Colonic mucosa (tissue), 4 donors: ENCODE data around the gene FHAD1. TPM values are rescaled to one million over a fixed set of nuclear protein-coding genes. Genes with fewer than 3 reads are reported as not detected.

Experiments
- DNase-seq: peaks from one replicate; pipeline ENCODE4 v3.0.0-alpha.2; 2020
- H3K27ac ChIP-seq: fragments of 200-600 bp; one replicate; pipeline ENCODE4 v1.8.0; 2021
- H3K27me3 ChIP-seq: fragments of 200-600 bp; one replicate; pipeline ENCODE4 v1.8.0; 2021
- H3K36me3 ChIP-seq: fragments of 200-600 bp; one replicate; pipeline ENCODE4 v1.8.0; 2021
- H3K4me1 ChIP-seq: fragments of 200-600 bp; one replicate; pipeline ENCODE4 v1.8.0; 2021; ENCODE audit warnings: mild to moderate bottlenecking
- H3K4me3 ChIP-seq: fragments of 200-600 bp; one replicate; pipeline ENCODE4 v1.8.0; 2021
- H3K9ac ChIP-seq, 2 donors: one replicate each; pipeline ENCODE4 v1.7.0; 2013; ENCODE audit warnings: control low read depth in 2 of 2, low read depth in 2 of 2, low read length in 2 of 2
- H3K9me3 ChIP-seq: fragments of 200-600 bp; one replicate; pipeline ENCODE4 v1.8.0; 2021
- CTCF ChIP-seq: fragments of 200-600 bp; IDR thresholded peaks from one replicate; pipeline ENCODE4 v1.8.0; 2022; ENCODE audit warnings: antibody characterized with exemption, mild to moderate bottlenecking
- intact Hi-C: fragments of 100-400 bp; cut with DNase I; formaldehyde crosslinking; loops from one replicate; pipeline ENCODE4 v1.14.1; 2022
- total RNA-seq, 2 donors: library from RNA; stranded (reverse); fragmentation: NEBNext Ultra II Directional in 1 of 2; extraction: Animal tissue kit (Norgen Biotek cat#: 25700) in 1 of 2; gene quantifications; one replicate each; pipeline ENCODE4 v1.2.1, GENCODE V29; 2021
- donor health status: healthy.
- donor health status: DM: no; HTN: no; CAD: no.
- donor health status: DM: no; HTN: no; CAD: no.

Gene FHAD1
- total RNA-seq, 2 donors from 2014 or later: 1.5 to 1.8 TPM

GRCh38 chr1:15214527-15214926 lies 32.5 kb upstream of the FHAD1 start:
- no peak overlapping the region for H3K4me3 ChIP-seq
- H3K36me3 ChIP-seq: no peaks in the 10 kb centered on the region
- no peak for DNase-seq
- intact Hi-C loops: no loop called here
- H3K9me3 ChIP-seq: no peaks in the 10 kb centered on the region
- no peaks in the 10 kb centered on the region for H3K27me3 ChIP-seq
- peak overlapping the region; percentile 32 for H3K27ac ChIP-seq
- TF ChIP-seq CTCF: no peak
- H3K9ac ChIP-seq: no peak overlapping the region
- peaks cover 4% of the 10 kb centered on the region for H3K4me1 ChIP-seq

- Histone ChIP-seq H3K36me3 (no peaks in the 10 kb centered on the region), H3K9ac (no peak overlapping the region), H3K27ac (peak overlapping the region; percentile 32), H3K4me1 (peaks cover 4% of the 10 kb centered on the region), H3K27me3 (no peaks in the 10 kb centered on the region), H3K9me3 (no peaks in the 10 kb centered on the region), H3K4me3 (no peak overlapping the region)
- peak; percentile 82 for DNase-seq
- TF ChIP-seq CTCF: no peak
- intact Hi-C loops: no loop called here
Measured at GRCh38 chr1:15215116-15215515, 31.9 kb upstream of the FHAD1 start.

GRCh38 chr1:15217654-15218053 lies 29.4 kb upstream of the FHAD1 start:
- no peak for TF ChIP-seq CTCF
- intact Hi-C loops: no loop called here

DNA sequence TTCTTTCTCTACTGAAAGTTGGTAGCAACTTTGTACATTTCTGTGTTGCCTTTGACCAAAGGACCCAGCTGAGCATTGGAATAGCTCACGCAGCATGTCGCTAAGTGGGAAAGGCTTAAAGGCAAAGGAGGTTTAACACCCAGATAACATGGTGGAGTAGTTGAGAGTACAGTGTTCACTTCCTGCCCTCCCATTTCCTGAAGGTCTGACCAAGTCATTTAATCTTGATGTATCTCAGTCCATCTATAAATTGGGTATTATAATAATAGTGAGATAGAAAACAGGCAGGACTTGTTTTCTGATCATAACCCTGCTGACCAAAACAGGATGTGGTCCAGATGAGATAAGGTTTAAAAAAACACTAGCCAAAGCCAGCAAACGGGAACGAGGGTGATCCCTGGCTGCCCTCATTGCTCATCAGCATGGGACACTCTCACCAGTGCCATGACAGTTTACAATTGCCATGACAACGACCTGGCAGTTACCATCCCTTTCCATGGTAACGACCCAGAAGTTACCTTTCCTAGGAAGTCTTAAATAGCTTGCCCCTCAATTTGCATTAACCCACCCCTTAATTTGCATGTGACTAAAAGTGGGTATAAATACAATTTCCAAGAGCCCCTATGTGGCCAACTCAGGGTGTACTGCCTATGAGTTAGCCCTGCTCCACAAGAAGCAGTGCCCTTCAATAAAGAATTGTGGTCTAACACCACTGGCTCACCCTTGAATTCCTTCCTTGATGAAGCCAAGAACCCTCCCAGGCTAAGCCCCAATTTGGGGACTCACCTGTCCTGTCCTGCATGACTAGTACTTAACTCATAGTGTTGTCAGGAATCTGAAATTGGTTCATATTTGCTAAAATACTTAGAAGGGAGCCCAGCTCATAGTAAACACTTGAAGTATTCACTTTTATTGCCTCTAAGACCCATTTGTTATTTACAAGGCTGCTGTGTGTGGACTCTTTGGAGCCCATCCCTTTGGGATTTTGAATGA lies 28.4 kb upstream of the FHAD1 start:
- no peak for DNase-seq
- Histone ChIP-seq H3K27me3 (no peaks in the 10 kb centered on the region), H3K9me3 (no peaks in the 10 kb centered on the region), H3K36me3 (no peaks in the 10 kb centered on the region), H3K4me1 (peaks cover 4% of the 10 kb centered on the region), H3K4me3 (no peak overlapping the region), H3K9ac (no peak overlapping the region), H3K27ac (no peak overlapping the region)
- TF ChIP-seq CTCF: no peak
- intact Hi-C loops: no loop called here

More at GRCh38 chr1:15217654-15218053, 29.4 kb upstream of the FHAD1 start:
- Histone ChIP-seq H3K27me3 (no peaks in the 10 kb centered on the region), H3K4me1 (peaks cover 4% of the 10 kb centered on the region), H3K36me3 (no peaks in the 10 kb centered on the region), H3K4me3 (no peak overlapping the region), H3K9ac (no peak overlapping the region), H3K27ac (no peak overlapping the region), H3K9me3 (no peaks in the 10 kb centered on the region)
- no peak for DNase-seq

DNA sequence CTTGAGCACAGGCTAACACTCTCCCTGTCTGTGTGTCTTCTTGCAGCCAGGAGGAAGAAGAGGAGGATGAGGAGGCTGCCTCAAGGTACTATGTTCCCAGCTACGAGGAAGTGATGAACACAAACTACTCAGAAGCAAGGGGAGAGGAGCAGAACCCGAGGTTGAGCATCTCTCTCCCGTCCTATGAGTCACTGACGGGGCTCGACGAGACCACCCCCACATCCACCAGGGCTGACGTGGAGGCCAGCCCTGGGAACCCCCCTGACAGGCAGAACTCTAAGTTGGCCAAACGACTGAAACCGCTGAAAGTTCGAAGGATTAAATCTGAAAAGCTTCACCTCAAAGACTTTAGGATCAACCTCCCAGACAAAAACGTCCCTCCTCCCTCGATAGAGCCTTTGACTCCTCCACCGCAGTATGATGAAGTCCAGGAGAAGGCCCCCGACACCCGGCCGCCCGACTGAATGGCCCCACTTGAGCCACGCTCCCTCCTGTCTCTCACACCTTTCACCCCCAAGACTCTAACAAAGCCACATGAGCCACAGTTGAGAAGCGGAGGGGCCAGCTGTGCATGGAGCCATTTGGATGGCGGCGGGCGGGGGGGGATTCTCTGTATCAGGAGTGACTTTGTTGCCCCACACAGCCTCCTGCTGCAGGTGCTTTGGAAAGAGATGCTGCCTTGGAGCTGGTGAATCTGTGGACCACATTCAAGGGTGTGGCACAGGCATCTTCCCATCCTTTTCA lies 27.6 kb upstream of the FHAD1 start:
- no peaks in the 10 kb centered on the region for H3K36me3 ChIP-seq
- no peak for TF ChIP-seq CTCF
- no peak overlapping the region for H3K27ac ChIP-seq
- H3K27me3 ChIP-seq: no peaks in the 10 kb centered on the region
- no peak for DNase-seq
- no peak overlapping the region for H3K4me3 ChIP-seq
- H3K4me1 ChIP-seq: peaks cover 4% of the 10 kb centered on the region
- no peaks in the 10 kb centered on the region for H3K9me3 ChIP-seq
- H3K9ac ChIP-seq: no peak overlapping the region
- intact Hi-C loops: no loop called here
